Measurements from ENCODE around the gene AP5M1. TPM values are rescaled to one million over a fixed set of nuclear protein-coding genes. Genes with fewer than 3 reads are reported as not detected.

The AP5M1 gene
- total and polyA plus RNA-seq, 2 of the 13 experiments (the other 11 are each of a cell fraction or from before 2014, with no cell fraction given) = 14.8 to 35.0 TPM

DNA sequence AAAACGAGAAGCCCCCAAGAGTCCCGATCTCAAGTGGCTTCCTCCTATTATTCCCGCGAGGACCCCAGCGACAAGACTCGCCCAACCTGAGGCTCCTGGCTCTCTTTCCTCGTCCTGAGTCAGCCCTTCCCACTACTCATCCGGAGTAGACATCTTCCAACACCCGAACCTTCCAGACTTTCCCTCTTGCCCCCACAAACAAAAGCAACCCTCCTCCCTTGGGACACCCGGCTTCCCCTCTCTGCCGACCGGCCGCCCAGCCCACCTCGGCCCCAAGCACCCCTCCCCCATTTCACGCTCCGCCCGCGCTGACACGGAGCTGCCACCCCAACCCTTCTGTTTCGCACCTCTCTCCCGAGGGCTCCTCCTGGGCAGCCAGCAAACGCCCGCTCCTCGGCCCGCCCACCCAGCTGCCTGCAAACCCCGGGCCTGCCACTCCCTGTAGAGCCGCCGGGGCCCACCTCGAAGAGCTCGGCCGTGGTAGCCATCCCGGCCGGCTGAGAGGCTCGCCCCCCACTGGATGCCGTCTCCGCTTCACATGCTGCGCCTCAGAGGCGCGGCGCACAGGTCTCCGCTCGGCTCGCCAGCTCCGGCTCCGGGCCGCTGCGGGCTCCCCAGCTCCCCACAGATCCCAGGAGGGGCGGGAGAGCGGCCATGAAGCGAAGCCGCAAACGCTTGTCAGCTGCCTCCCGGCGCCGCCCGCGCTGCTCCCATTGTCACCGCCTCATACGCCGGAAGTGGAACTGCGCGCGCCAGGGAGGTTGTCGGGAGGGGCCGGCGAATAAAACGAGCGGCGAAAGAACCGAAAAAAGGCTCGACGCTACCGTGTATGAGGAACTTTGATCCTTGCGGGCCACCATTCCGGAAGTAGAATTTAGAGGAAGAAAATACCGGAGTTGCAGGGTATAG lies at the start of gene AP5M1, which contains the start of gene EXOC5 (continued):
- TF ChIP-seq CAMTA2 (CRISPR knock-in tag; IDR thresholded peaks at IDR 0.05; ENCODE audit: borderline replicate concordance) (0 out of 2 replicates have a peak, but pooled peaks have one; percentile 26), HOXD1 (CRISPR knock-in tag; IDR thresholded peaks at IDR 0.05) (no peak; the same call in 1 of the 2 replicates), KLF13 (CRISPR knock-in tag; IDR thresholded peaks at IDR 0.05) (no peak), MBD4 (IDR thresholded peaks at IDR 0.05; ENCODE audit: borderline replicate concordance, low read length) (no peak), ZNF530 (CRISPR knock-in tag; IDR thresholded peaks at IDR 0.05; ENCODE audit: low read depth) (no peak), ZBTB38 (CRISPR knock-in tag; IDR thresholded peaks at IDR 0.05) (no peak; the same call in 1 of the 2 replicates), DR1 (CRISPR knock-in tag; IDR thresholded peaks at IDR 0.05) (peak; percentile 60; the same call in 1 of the 2 replicates), ZMYM2 (CRISPR knock-in tag; IDR thresholded peaks at IDR 0.05) (no peak), RARG (CRISPR knock-in tag; IDR thresholded peaks at IDR 0.05; ENCODE audit: low read depth) (no peak), MATR3 (CRISPR knock-in tag; IDR thresholded peaks at IDR 0.05) (no peak), RFX3 (CRISPR knock-in tag; IDR thresholded peaks at IDR 0.05) (no peak), ZNF7 (CRISPR knock-in tag; IDR thresholded peaks at IDR 0.05) (no peak), RXRB (CRISPR knock-in tag; IDR thresholded peaks at IDR 0.05; ENCODE audit: borderline replicate concordance) (peak; percentile 64; the same call in 1 of the 2 replicates), SOX5 (CRISPR knock-in tag; IDR thresholded peaks at IDR 0.05; ENCODE audit: borderline replicate concordance) (peak; percentile 59), IRF2 (CRISPR knock-in tag; IDR thresholded peaks at IDR 0.05) (peak; percentile 73; the same call in 1 of the 2 replicates), FOXA3 (CRISPR knock-in tag; IDR thresholded peaks at IDR 0.05) (no peak), RFX1 (IDR thresholded peaks at IDR 0.05) (no peak)
- TF ChIP-seq, protein P1, sequence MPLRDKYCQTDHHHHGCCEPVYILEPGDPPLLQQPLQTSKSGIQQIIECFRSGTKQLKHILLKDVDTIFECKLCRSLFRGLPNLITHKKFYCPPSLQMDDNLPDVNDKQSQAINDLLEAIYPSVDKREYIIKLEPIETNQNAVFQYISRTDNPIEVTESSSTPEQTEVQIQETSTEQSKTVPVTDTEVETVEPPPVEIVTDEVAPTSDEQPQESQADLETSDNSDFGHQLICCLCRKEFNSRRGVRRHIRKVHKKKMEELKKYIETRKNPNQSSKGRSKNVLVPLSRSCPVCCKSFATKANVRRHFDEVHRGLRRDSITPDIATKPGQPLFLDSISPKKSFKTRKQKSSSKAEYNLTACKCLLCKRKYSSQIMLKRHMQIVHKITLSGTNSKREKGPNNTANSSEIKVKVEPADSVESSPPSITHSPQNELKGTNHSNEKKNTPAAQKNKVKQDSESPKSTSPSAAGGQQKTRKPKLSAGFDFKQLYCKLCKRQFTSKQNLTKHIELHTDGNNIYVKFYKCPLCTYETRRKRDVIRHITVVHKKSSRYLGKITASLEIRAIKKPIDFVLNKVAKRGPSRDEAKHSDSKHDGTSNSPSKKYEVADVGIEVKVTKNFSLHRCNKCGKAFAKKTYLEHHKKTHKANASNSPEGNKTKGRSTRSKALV (CRISPR knock-in tag; IDR thresholded peaks at IDR 0.05) = no peak; the same call in 1 of the 2 replicates
- TF ChIP-seq, protein P2, sequence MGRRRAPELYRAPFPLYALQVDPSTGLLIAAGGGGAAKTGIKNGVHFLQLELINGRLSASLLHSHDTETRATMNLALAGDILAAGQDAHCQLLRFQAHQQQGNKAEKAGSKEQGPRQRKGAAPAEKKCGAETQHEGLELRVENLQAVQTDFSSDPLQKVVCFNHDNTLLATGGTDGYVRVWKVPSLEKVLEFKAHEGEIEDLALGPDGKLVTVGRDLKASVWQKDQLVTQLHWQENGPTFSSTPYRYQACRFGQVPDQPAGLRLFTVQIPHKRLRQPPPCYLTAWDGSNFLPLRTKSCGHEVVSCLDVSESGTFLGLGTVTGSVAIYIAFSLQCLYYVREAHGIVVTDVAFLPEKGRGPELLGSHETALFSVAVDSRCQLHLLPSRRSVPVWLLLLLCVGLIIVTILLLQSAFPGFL (CRISPR knock-in tag; IDR thresholded peaks at IDR 0.05) = no peak
- TF ChIP-seq, protein P3, sequence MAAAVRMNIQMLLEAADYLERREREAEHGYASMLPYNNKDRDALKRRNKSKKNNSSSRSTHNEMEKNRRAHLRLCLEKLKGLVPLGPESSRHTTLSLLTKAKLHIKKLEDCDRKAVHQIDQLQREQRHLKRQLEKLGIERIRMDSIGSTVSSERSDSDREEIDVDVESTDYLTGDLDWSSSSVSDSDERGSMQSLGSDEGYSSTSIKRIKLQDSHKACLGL (CRISPR knock-in tag; IDR thresholded peaks at IDR 0.05) = peak; percentile 93; the same call in 1 of the 2 replicates
- TF ChIP-seq, protein P4, sequence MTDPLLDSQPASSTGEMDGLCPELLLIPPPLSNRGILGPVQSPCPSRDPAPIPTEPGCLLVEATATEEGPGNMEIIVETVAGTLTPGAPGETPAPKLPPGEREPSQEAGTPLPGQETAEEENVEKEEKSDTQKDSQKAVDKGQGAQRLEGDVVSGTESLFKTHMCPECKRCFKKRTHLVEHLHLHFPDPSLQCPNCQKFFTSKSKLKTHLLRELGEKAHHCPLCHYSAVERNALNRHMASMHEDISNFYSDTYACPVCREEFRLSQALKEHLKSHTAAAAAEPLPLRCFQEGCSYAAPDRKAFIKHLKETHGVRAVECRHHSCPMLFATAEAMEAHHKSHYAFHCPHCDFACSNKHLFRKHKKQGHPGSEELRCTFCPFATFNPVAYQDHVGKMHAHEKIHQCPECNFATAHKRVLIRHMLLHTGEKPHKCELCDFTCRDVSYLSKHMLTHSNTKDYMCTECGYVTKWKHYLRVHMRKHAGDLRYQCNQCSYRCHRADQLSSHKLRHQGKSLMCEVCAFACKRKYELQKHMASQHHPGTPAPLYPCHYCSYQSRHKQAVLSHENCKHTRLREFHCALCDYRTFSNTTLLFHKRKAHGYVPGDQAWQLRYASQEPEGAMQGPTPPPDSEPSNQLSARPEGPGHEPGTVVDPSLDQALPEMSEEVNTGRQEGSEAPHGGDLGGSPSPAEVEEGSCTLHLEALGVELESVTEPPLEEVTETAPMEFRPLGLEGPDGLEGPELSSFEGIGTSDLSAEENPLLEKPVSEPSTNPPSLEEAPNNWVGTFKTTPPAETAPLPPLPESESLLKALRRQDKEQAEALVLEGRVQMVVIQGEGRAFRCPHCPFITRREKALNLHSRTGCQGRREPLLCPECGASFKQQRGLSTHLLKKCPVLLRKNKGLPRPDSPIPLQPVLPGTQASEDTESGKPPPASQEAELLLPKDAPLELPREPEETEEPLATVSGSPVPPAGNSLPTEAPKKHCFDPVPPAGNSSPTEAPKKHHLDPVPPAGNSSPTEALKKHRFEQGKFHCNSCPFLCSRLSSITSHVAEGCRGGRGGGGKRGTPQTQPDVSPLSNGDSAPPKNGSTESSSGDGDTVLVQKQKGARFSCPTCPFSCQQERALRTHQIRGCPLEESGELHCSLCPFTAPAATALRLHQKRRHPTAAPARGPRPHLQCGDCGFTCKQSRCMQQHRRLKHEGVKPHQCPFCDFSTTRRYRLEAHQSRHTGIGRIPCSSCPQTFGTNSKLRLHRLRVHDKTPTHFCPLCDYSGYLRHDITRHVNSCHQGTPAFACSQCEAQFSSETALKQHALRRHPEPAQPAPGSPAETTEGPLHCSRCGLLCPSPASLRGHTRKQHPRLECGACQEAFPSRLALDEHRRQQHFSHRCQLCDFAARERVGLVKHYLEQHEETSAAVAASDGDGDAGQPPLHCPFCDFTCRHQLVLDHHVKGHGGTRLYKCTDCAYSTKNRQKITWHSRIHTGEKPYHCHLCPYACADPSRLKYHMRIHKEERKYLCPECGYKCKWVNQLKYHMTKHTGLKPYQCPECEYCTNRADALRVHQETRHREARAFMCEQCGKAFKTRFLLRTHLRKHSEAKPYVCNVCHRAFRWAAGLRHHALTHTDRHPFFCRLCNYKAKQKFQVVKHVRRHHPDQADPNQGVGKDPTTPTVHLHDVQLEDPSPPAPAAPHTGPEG (CRISPR knock-in tag; IDR thresholded peaks at IDR 0.05) = peak; percentile 86; the same call in 1 of the 2 replicates
